ENCODE results near the gene HEMK1. TPM values are rescaled to one million over a fixed set of nuclear protein-coding genes. Genes with fewer than 3 reads are reported as not detected.

The HEMK1 gene
- total RNA-seq, 3 donors from 2014 or later: 19.7 to 29.9 (median 22.6) TPM

DNA sequence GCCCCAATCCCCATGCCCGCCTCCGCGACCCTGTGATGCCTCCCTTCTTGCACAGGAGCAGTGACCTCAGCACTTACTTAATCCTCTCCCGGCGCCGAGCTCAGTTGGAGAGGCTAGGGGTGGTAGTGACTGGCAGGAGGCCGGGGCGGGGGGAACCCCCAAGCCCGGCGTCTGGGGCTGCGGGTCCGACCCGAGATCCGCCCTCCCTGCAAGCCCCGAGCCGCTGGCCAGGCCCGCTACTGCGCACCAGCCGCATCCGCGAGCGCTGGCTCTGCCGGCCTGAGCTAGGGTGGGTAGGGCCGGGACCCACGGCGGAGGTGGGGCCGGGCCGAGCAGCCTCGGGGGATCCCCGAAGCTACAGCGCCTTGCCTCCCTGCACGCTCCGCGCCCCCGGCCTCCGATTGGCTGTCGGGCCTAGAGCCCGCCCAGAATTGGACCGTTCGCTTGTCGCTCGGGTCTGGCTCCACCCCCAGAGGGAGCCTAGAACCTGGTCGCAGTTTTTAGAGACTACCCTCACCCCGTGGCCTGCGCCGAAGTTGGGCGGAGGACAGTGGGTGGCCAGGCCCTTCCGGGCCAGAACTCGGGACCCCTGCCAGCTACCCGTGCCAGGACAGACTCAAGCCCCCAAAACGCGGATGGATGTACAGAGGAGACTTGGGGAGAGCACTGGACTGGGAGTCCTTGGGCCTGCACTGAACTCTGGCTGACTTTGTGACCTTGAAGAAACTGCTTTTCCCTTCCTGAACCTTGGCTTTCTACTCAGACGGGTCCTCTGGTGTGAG is 1.7 kb upstream of the HEMK1 start, which contains the start of gene C3orf18:
Gene C3orf18 (minus strand): TSS at position 362 of the 782 bp plus-strand sequence. CDS start 2,048 bp downstream, outside the sequence.
- peak; percentile 93 to 97 (median 96) for DNase-seq
- H3K9me3 ChIP-seq: no peaks in the 10 kb centered on the region
- no peaks in the 10 kb centered on the region for H3K36me3 ChIP-seq (ENCODE audit: low read depth)
- TF ChIP-seq, protein P1, sequence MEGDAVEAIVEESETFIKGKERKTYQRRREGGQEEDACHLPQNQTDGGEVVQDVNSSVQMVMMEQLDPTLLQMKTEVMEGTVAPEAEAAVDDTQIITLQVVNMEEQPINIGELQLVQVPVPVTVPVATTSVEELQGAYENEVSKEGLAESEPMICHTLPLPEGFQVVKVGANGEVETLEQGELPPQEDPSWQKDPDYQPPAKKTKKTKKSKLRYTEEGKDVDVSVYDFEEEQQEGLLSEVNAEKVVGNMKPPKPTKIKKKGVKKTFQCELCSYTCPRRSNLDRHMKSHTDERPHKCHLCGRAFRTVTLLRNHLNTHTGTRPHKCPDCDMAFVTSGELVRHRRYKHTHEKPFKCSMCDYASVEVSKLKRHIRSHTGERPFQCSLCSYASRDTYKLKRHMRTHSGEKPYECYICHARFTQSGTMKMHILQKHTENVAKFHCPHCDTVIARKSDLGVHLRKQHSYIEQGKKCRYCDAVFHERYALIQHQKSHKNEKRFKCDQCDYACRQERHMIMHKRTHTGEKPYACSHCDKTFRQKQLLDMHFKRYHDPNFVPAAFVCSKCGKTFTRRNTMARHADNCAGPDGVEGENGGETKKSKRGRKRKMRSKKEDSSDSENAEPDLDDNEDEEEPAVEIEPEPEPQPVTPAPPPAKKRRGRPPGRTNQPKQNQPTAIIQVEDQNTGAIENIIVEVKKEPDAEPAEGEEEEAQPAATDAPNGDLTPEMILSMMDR (IDR thresholded peaks at IDR 0.05): no peak
- ATAC-seq: peak; percentile 74
- peaks cover 23% of the 10 kb centered on the region for H3K4me1 ChIP-seq (ENCODE audit: low read depth)
- intact Hi-C loops (cut with DNase I, micrococcal nuclease): no loop called here
- H3K4me3 ChIP-seq: peak within 1 kb of the TSS; percentile 52

DNA sequence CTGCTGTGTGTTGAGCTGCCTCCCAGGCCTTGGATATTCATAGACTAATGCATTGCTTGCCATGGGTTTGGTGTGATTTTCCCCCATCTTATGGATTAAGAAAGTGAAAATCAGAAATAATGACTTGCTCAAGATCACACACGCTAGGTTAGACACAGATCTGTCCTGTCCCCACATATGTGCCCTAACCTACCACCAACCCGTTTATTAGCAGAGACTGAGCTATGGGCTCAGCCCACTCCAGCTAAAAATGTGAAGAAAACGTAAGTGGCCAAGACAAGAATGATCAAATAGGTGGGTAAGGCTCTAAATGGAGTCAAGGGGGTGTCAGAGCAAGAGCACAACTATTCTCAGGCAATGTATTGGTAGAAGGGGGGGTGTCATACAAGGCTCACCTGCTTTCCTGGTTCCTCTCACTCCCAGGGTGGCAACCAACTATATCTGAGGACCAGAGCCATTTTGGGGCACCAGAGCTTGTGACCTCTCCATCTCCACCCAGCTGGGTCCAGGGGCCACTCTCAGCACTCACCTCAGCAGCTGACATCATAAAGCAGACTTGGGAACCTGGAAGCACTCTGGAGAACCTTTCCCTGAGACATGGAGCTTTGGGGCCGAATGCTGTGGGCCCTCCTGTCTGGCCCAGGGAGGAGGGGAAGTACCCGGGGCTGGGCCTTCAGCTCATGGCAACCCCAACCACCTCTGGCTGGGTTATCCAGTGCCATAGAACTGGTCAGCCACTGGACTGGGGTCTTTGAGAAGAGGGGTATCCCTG is 1.4 kb downstream of the HEMK1 start:
- peaks cover 30% of the 10 kb centered on the region for H3K4me1 ChIP-seq (ENCODE audit: low read depth)
- TF ChIP-seq, protein P1 (IDR thresholded peaks at IDR 0.05): no peak
- H3K4me3 ChIP-seq: no peak overlapping the region
- H3K36me3 ChIP-seq (ENCODE audit: low read depth): no peaks in the 10 kb centered on the region
- no peaks in the 10 kb centered on the region for H3K9me3 ChIP-seq
- ATAC-seq (no peak), DNase-seq (no peak)
- intact Hi-C loops (cut with DNase I, micrococcal nuclease): loop anchor here in 1 of 2 donors (2.0 kb wide), 1 partner anchor 44 kb away; no protein-coding TSS in a partner anchor

DNA sequence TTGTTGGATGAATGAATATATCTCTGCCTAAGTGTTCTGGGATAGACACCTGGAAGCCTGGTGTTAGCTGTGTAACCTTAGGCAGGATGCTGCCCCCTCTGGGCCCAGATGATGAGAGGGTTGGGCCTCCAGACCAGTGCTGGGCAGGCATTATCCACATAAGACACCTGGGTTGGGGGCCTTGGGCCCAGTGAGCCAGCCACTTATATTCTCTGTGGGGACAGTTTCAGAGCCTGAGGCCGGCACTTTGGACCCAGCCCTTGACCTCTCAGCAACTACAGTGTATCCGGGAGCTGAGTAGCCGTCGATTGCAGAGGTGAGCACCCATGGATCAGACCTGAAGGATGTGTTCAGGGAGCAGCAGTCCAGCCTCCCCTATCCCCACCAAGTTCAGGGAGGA is 2.2 kb downstream of the HEMK1 start:
- TF ChIP-seq, protein P1 (IDR thresholded peaks at IDR 0.05): no peak
- peaks cover 30% of the 10 kb centered on the region for H3K4me1 ChIP-seq (ENCODE audit: low read depth)
- intact Hi-C loops (cut with DNase I, micrococcal nuclease): loop anchor here in 1 of 2 donors (2.0 kb wide), 1 partner anchor 43 kb away; no protein-coding TSS in a partner anchor
- no peak overlapping the region for H3K4me3 ChIP-seq
- no peaks in the 10 kb centered on the region for H3K9me3 ChIP-seq
- DNase-seq (no peak), ATAC-seq (no peak)
- no peaks in the 10 kb centered on the region for H3K36me3 ChIP-seq (ENCODE audit: low read depth)

DNA sequence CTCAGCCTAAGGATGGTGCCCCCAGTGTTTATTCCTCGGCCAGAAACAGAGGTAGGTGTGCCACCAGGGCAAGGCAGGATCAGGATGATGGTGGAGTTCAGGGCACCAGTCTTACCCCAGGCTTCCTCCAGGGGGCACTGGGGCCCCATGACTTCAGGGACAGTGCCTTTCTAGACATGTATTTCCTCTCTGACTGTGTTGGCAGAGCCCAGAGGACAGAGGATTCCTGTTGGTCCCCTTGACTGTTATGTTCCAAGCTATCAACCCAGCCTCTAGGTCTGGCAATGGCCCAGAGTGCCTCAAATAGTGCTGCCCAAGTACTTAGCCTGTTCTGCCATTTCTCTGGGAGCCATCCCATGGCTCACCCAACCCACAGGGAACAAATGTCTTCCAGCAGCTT is 2.8 kb downstream of the HEMK1 start:
- peaks cover 30% of the 10 kb centered on the region for H3K4me1 ChIP-seq (ENCODE audit: low read depth)
- intact Hi-C loops (cut with DNase I, micrococcal nuclease): no loop called here
- peak; percentile 54 for ATAC-seq

DNA sequence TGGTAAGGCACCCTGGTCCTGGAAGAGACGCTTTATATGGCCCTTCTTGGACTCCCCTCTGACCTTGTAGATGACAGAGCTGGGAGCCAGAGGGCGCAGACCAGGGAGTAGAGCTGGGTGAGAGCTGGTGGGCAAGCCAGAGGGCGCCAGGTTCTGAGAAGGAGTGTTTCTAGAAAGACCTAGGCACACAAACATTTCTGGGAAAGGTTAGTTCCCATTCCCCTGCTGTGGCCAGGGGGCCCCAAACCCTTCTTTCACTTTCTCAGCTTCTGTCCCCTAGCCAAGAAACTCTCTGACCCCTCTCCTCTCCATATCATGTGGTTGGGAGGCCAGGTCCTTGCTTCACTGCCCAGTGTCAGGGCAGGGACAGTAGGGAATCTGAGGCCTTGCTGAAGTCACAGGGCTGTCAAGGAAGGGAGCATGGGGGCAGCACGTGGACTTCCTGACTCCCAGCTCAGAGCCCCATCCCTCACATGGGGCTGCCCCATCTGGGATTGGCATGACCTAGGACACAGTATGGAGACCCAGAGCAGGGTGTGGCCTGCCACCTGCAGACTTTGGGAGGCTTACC is 3.6 kb downstream of the HEMK1 start:
- TF ChIP-seq, protein P1 (IDR thresholded peaks at IDR 0.05): no peak
- Histone ChIP-seq H3K4me3 (no peak overlapping the region), H3K36me3 (ENCODE audit: low read depth) (no peaks in the 10 kb centered on the region), H3K9me3 (no peaks in the 10 kb centered on the region), H3K4me1 (ENCODE audit: low read depth) (peaks cover 24% of the 10 kb centered on the region)
- ATAC-seq (no peak), DNase-seq (no peak)
- intact Hi-C loops (cut with DNase I, micrococcal nuclease): loop anchor here in 1 of 2 donors (1.0 kb wide), 1 partner anchor 40 kb away; no protein-coding TSS in a partner anchor

More for the DNA sequence above, 2.8 kb downstream of the HEMK1 start:
- Histone ChIP-seq H3K36me3 (ENCODE audit: low read depth) (no peaks in the 10 kb centered on the region), H3K9me3 (no peaks in the 10 kb centered on the region), H3K4me3 (no peak overlapping the region)
- TF ChIP-seq, protein P1 (IDR thresholded peaks at IDR 0.05): peak; percentile 87
- DNase-seq: peak; percentile 80 to 89 (median 87)

Data from mucosa of descending colon (tissue), 3 donors.